Right lobe of liver (tissue), 6 donors: Measurements from ENCODE around the gene VEZT. TPM values are rescaled to one million over a fixed set of nuclear protein-coding genes. Genes with fewer than 3 reads are reported as not detected.
"Not testable (repeated sequence)": the region's sequence is repeated elsewhere in the genome, so short reads cannot be mapped to it uniquely, and the experiment has no call there.

ENCODE experiments used
- ATAC-seq, 4 donors: fragments of 200-7000 bp; cut with Tn5 transposase; one replicate each; pipeline ENCODE4 v1.9.1; 2020; ENCODE audit warnings: mild to moderate bottlenecking in 4 of 4, moderate library complexity in 4 of 4
- DNase-seq, 3 donors: peaks; one replicate each; pipeline ENCODE4 v3.0.0-alpha.2; 2020
- H3K27ac ChIP-seq, 3 donors: fragments of 200-600 bp; one replicate each; pipeline ENCODE4 v1.8.0; 2022
- H3K27me3 ChIP-seq, 2 donors: fragments of 200-600 bp; one replicate each; pipeline ENCODE4 v1.8.0; 2022
- H3K36me3 ChIP-seq, 4 donors: fragments of 200-600 bp; sonication (generic) in 1 of 4; one replicate each; pipeline versions ENCODE4 v1.5.1 to v1.8.0; 2017 to 2022; ENCODE audit warnings: control low read depth in 1 of 4
- H3K4me1 ChIP-seq, 4 donors: fragments of 200-600 bp; sonication (generic) in 1 of 4; one replicate each; pipeline versions ENCODE4 v1.5.1 to v1.8.0; 2017 to 2022; ENCODE audit warnings: control low read depth in 1 of 4
- H3K4me3 ChIP-seq, 3 donors: fragments of 200-600 bp; one replicate each; pipeline ENCODE4 v1.8.0; 2022
- H3K9me3 ChIP-seq, 4 donors: fragments of 200-600 bp; sonication (generic) in 1 of 4; one replicate each; pipeline versions ENCODE4 v1.5.1 to v1.8.0; 2017 to 2022; ENCODE audit warnings: control low read depth in 1 of 4
- POLR2A ChIP-seq: fragments of 450-650 bp; IDR thresholded peaks from one replicate; pipeline ENCODE4 v1.6.1; 2017; ENCODE audit warnings: antibody characterized with exemption, mild to moderate bottlenecking
- WGBS: methylation state at CpG from one replicate; pipeline ENCODE4 v1.1.6; 2018; ENCODE audit warnings: low coverage, low lambda C conversion rate; ENCODE audit not compliant: insufficient coverage; ENCODE audit errors: missing lambda C conversion rate; 5-methylcytosine and 5-hydroxymethylcytosine counted together
- intact Hi-C, 2 donors: fragments of 100-400 bp; cut with DNase I; formaldehyde crosslinking; loops; one replicate each; pipeline versions ENCODE4 v1.11.2 to v1.14.1; 2022
- total RNA-seq, 6 experiments: library from RNA; depleted of rRNA in 2 of 6; stranded (reverse); fragments of >200 nt in 2 of 6; fragmentation: NEBNext Ultra II Directional in 3 of 6; extraction: Animal tissue kit (Norgen Biotek cat#: 25700) in 3 of 6; gene quantifications; one replicate each; pipeline versions ENCODE4 v1.1.0 to v1.2.4, GENCODE V29; 2016 to 2023
- TF ChIP-seq, protein P1 (sequence below), 4 donors: fragments of 200-600 bp in 3 of 4; fragments of 450-650 bp in 1 of 4; IDR thresholded peaks; one replicate each; pipeline versions ENCODE4 v1.5.1 to v1.8.0; 2016 to 2022; ENCODE audit warnings: antibody characterized with exemption in 4 of 4, mild to moderate bottlenecking in 2 of 4
- donor health status: DM: no; HTN: yes; CAD: no.
- donor health status: DM: no; HTN: no; CAD: no.
- donor health status: DM: no; HTN: no; CAD: no.
- donor health status: DM: no; HTN: yes; CAD: no.
- donor health status: DM: no; HTN: yes; CAD: no.

Gene VEZT
- total RNA-seq, 6 experiments from 2014 or later = 23.5 to 34.2 (median 28.9) TPM

DNA sequence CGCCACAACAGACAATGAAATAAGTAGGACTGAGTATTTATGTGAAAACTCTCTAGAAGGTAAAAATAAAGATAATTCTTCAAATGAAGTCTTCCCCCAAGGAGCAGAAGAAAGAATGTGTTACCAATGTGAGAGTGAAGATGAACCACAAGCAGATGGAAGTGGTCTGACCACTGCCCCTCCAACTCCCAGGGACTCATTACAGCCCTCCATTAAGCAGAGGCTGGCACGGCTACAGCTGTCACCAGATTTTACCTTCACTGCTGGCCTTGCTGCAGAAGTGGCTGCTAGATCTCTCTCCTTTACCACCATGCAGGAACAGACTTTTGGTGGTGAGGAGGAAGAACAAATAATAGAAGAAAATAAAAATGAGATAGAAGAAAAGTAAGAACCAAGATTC, 82.7 kb downstream of the VEZT start:
- H3K27ac ChIP-seq = no peak overlapping the region
- WGBS = 96% methylated on average over 2 of the region's 2 CpGs
- H3K27me3 ChIP-seq = no peaks in the 10 kb centered on the region
- H3K9me3 ChIP-seq = no peaks in the 10 kb centered on the region
- DNase-seq (no peak), ATAC-seq (no peak)
- peaks cover 0 to 36% (median 9%) of the 10 kb centered on the region in 4 donors for H3K36me3 ChIP-seq
- H3K4me3 ChIP-seq = no peak overlapping the region
- intact Hi-C loops = no loop called here
- TF ChIP-seq, protein P1, sequence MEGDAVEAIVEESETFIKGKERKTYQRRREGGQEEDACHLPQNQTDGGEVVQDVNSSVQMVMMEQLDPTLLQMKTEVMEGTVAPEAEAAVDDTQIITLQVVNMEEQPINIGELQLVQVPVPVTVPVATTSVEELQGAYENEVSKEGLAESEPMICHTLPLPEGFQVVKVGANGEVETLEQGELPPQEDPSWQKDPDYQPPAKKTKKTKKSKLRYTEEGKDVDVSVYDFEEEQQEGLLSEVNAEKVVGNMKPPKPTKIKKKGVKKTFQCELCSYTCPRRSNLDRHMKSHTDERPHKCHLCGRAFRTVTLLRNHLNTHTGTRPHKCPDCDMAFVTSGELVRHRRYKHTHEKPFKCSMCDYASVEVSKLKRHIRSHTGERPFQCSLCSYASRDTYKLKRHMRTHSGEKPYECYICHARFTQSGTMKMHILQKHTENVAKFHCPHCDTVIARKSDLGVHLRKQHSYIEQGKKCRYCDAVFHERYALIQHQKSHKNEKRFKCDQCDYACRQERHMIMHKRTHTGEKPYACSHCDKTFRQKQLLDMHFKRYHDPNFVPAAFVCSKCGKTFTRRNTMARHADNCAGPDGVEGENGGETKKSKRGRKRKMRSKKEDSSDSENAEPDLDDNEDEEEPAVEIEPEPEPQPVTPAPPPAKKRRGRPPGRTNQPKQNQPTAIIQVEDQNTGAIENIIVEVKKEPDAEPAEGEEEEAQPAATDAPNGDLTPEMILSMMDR (IDR thresholded peaks at IDR 0.05) = no peak
- TF ChIP-seq POLR2A = no peak
- no peaks in the 10 kb centered on the region for H3K4me1 ChIP-seq

DNA sequence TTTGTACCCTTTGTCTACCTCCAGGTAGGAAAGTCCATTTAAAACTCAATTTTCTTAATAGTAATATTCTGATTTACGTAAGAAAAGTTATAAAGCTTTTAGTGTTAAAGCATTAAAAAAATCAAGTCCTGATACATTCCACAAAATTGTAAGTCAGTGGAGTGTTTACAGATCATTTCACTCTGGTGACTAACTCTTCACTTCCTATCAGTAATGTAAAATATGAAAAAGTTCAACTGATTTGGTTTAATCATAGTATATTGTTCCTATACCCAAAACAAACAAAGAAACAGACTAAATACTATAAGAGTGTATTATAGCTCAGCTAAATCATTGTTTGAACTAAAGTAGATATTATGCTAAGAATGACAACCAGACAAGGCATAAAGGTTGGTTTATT, 85.9 kb downstream of the VEZT start:
- ATAC-seq (no peak), DNase-seq (no peak)
- no peaks in the 10 kb centered on the region for H3K4me1 ChIP-seq
- no peak overlapping the region for H3K4me3 ChIP-seq
- H3K27ac ChIP-seq = no peak overlapping the region
- no peaks in the 10 kb centered on the region for H3K27me3 ChIP-seq
- 84% methylated on average over 1 of the region's 1 CpG for WGBS
- H3K9me3 ChIP-seq = no peaks in the 10 kb centered on the region
- peaks cover 0 to 23% (median 6%) of the 10 kb centered on the region in 4 donors for H3K36me3 ChIP-seq
- intact Hi-C loops = no loop called here
- TF ChIP-seq POLR2A = no peak
- TF ChIP-seq, protein P1 (IDR thresholded peaks at IDR 0.05) = no peak

- TF ChIP-seq, protein P1 (IDR thresholded peaks at IDR 0.05) = no peak
- no peak for TF ChIP-seq POLR2A
- H3K27ac ChIP-seq = no peak overlapping the region
- intact Hi-C loops = no loop called here
- H3K27me3 ChIP-seq = no peaks in the 10 kb centered on the region
- H3K36me3 ChIP-seq = peaks cover 0 to 21% (median 6%) of the 10 kb centered on the region in 4 donors
- no peak overlapping the region for H3K4me3 ChIP-seq
- ATAC-seq (no peak), DNase-seq (no peak)
- H3K9me3 ChIP-seq = no peaks in the 10 kb centered on the region
- no peaks in the 10 kb centered on the region for H3K4me1 ChIP-seq
- WGBS = 63% methylated on average over 3 of the region's 3 CpGs
These were observed 87.1 kb downstream of the VEZT start for GRCh38 chr12:95304673-95305198.

DNA sequence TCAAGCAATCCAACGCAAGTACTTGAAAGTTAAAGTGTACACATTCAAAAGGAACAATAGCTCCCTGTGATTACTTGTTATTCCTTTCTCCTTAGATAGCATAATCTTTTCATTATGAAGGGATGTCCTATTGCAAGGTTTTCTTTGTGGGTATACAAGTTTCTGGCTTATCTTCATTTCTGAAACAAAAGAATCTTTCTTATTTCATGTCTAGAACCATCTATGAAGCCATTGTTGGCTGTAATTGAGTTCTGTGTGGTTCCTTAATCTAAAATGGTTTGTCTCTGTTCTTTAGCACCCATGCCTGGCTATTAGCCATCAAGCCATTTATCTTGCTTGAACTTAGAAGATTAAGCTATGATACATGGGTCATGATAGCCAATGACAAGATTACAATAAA, 95.0 kb downstream of the VEZT start:
- no peak for ATAC-seq
- DNase-seq = no peak
- Histone ChIP-seq H3K36me3 (peaks cover 0 to 8% (median 2%) of the 10 kb centered on the region in 4 donors), H3K9me3 (no peaks in the 10 kb centered on the region), H3K27ac (no peak overlapping the region), H3K27me3 (no peaks in the 10 kb centered on the region), H3K4me1 (peaks cover 0 to 3% (median under 1%) of the 10 kb centered on the region in 4 donors), H3K4me3 (no peak overlapping the region)
- TF ChIP-seq, protein P1 (IDR thresholded peaks at IDR 0.05) = no peak
- TF ChIP-seq POLR2A = no peak
- 50% methylated on average over 1 of the region's 1 CpG for WGBS
- intact Hi-C loops = no loop called here

- H3K4me1 ChIP-seq, H3K36me3 ChIP-seq, H3K27ac ChIP-seq, DNase-seq, H3K4me3 ChIP-seq, H3K9me3 ChIP-seq, ATAC-seq, H3K27me3 ChIP-seq, intact Hi-C loops: not testable (repeated sequence)
- 92% methylated on average over 6 of the region's 6 CpGs for WGBS
These were observed 97.1 kb downstream of the VEZT start for GRCh38 chr12:95314756-95315155.
